Activated T-cell treated with anti-CD3 and anti-CD28 coated beads, Interleukin-2, amount 50 U/mL, for 4 hours (primary cell): ENCODE data around the gene H19. TPM values are rescaled to one million over a fixed set of nuclear protein-coding genes. Genes with fewer than 3 reads are reported as not detected.

Source experiments
- ATAC-seq, 2 donors: fragments of 200-7000 bp; cut with Tn5 transposase; one replicate each; pipeline ENCODE4 v1.10.0; 2021
- DNase-seq: peaks from one replicate; pipeline ENCODE4 v3.0.0-alpha.2; 2020
- H3K27me3 Mint-ChIP-seq: one replicate; pipeline ENCODE4 v1.8.0; 2021; ENCODE audit warnings: low read depth, mixed read lengths
- H3K36me3 Mint-ChIP-seq: one replicate; pipeline ENCODE4 v1.8.0; 2022; ENCODE audit warnings: mixed read lengths; ENCODE audit not compliant: insufficient read depth
- H3K4me1 Mint-ChIP-seq: one replicate; pipeline ENCODE4 v1.8.0; 2021; ENCODE audit warnings: low read depth, mixed read lengths
- H3K4me3 Mint-ChIP-seq: one replicate; pipeline ENCODE4 v1.8.0; 2021; ENCODE audit warnings: mild to moderate bottlenecking, moderate library complexity, mixed read lengths
- H3K9me3 Mint-ChIP-seq: one replicate; pipeline ENCODE4 v1.8.0; 2021; ENCODE audit warnings: mixed read lengths
- total RNA-seq, 3 donors: library from RNA; stranded (reverse); gene quantifications; one replicate each; pipeline ENCODE4 v1.2.1, GENCODE V29; 2021

H19 gene
- total RNA-seq, 3 donors from 2014 or later = 0.54 to 1.5 (median 0.79) TPM

DNA sequence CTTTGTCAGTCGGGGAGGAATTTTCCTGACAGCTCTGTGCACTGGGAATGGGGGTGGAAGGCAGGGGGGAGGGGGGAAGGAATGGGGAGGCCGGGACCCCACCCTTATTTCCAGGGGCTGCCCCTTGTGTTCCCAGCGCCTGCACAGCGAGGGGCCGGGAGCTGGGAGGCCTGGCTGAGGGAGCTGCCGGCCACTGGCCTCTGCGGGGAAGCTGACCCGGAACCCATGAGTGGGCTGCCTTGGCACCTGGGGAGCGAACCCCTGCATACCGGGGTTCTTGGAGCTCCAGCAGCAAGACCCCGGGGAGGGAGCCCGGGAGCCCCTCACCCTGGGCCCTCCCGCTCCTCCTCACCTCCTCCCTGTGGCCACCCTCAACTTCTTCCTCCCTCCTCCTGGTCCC, 3.5 kb downstream of the H19 start:
- DNase-seq (no peak), ATAC-seq (no peak)
- no peaks in the 10 kb centered on the region for H3K27me3 Mint-ChIP-seq
- no peaks in the 10 kb centered on the region for H3K4me1 Mint-ChIP-seq
- H3K4me3 Mint-ChIP-seq = no peak overlapping the region
- H3K9me3 Mint-ChIP-seq = no peaks in the 10 kb centered on the region
- H3K36me3 Mint-ChIP-seq = no peaks in the 10 kb centered on the region

- Mint-ChIP-seq H3K4me3 (no peak overlapping the region), H3K27me3 (no peaks in the 10 kb centered on the region), H3K9me3 (no peaks in the 10 kb centered on the region), H3K4me1 (no peaks in the 10 kb centered on the region), H3K36me3 (no peaks in the 10 kb centered on the region)
- no peak for ATAC-seq
- no peak for DNase-seq
Observed at GRCh38 chr11:1992111-1992510, 5.5 kb downstream of the H19 start.

GRCh38 chr11:1990872-1991578, 6.6 kb downstream of the H19 start:
- no peaks in the 10 kb centered on the region for H3K9me3 Mint-ChIP-seq
- no peaks in the 10 kb centered on the region for H3K36me3 Mint-ChIP-seq
- ATAC-seq (no peak), DNase-seq (no peak)
- no peaks in the 10 kb centered on the region for H3K4me1 Mint-ChIP-seq
- H3K4me3 Mint-ChIP-seq = no peak overlapping the region
- H3K27me3 Mint-ChIP-seq = no peaks in the 10 kb centered on the region

- Mint-ChIP-seq H3K9me3 (no peaks in the 10 kb centered on the region), H3K4me1 (no peaks in the 10 kb centered on the region), H3K4me3 (no peak overlapping the region), H3K36me3 (no peaks in the 10 kb centered on the region), H3K27me3 (no peaks in the 10 kb centered on the region)
- DNase-seq (no peak), ATAC-seq (no peak)
Observed at GRCh38 chr11:1989953-1990352, 7.7 kb downstream of the H19 start.

DNA sequence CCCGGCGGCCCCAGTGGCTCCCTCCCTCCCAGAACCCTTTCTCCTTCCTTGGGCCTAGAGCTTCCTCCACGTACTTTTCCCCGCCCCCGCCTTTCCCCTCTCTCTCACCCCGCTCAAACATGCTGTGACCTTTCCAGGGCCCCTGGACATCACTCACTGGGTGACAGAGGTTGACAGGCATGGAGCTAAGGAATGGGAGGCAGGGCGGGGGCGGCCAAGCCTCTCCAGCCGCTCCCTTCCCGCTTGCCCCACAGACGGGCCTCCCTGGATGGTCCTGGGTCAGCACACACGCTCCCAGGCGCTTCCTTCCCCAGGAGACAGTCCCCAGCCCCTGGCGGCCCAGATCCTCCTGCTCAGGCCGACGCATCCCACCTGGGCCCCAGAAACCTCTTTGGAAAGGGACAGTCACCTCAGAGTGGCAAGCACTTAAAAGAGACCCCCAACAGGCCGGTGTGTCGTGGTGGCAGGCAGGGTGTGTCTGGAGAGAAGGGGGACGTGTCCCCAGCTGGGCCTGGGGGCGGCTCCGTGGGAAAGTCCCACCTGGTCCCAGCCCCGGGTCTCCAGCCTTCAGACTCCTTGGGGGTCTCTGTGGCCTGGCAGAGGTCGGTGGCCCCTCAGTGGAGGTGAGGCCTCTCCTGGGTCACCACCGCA, 8.8 kb downstream of the H19 start:
- H3K4me1 Mint-ChIP-seq = no peaks in the 10 kb centered on the region
- ATAC-seq (no peak), DNase-seq (no peak)
- H3K27me3 Mint-ChIP-seq = no peaks in the 10 kb centered on the region
- H3K36me3 Mint-ChIP-seq = no peaks in the 10 kb centered on the region
- H3K9me3 Mint-ChIP-seq = no peaks in the 10 kb centered on the region
- no peak overlapping the region for H3K4me3 Mint-ChIP-seq

GRCh38 chr11:1988174-1988573, 9.5 kb downstream of the H19 start:
- no peaks in the 10 kb centered on the region for H3K9me3 Mint-ChIP-seq
- H3K4me3 Mint-ChIP-seq = no peak overlapping the region
- DNase-seq (no peak), ATAC-seq (no peak)
- no peaks in the 10 kb centered on the region for H3K36me3 Mint-ChIP-seq
- H3K27me3 Mint-ChIP-seq = no peaks in the 10 kb centered on the region
- no peaks in the 10 kb centered on the region for H3K4me1 Mint-ChIP-seq

- DNase-seq = no peak
Observed at GRCh38 chr11:1987024-1987423, 10.6 kb downstream of the H19 start.

DNA sequence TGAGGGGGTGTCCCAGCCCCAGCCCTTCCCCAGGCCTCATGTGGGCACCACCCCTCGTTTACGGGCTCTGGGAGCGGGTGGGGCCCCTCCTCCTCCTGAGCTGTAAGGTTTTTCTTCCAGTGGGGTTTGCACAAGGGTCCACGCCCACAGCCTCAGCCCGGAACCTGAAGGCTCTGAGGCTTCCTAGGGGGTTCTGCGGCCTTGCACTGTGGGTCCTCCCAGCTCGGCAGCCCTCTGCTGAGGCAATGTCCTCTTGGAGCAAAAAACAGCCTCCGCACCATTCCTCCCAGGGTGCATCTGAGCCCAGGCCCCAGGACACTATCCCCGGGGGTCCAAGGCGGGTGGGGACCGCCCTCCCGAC, 14.1 kb downstream of the H19 start:
- H3K9me3 Mint-ChIP-seq = no peaks in the 10 kb centered on the region
- H3K4me1 Mint-ChIP-seq = no peaks in the 10 kb centered on the region
- ATAC-seq (no peak), DNase-seq (no peak)
- no peak overlapping the region for H3K4me3 Mint-ChIP-seq
- no peaks in the 10 kb centered on the region for H3K36me3 Mint-ChIP-seq
- no peaks in the 10 kb centered on the region for H3K27me3 Mint-ChIP-seq

More at GRCh38 chr11:1987024-1987423, 10.6 kb downstream of the H19 start:
- no peak for ATAC-seq
- no peaks in the 10 kb centered on the region for H3K27me3 Mint-ChIP-seq
- H3K4me3 Mint-ChIP-seq = no peak overlapping the region
- no peaks in the 10 kb centered on the region for H3K4me1 Mint-ChIP-seq
- H3K36me3 Mint-ChIP-seq = no peaks in the 10 kb centered on the region
- no peaks in the 10 kb centered on the region for H3K9me3 Mint-ChIP-seq

GRCh38 chr11:1982873-1983600, 14.6 kb downstream of the H19 start:
- Mint-ChIP-seq H3K9me3 (no peaks in the 10 kb centered on the region), H3K4me3 (no peak overlapping the region), H3K36me3 (no peaks in the 10 kb centered on the region), H3K4me1 (no peaks in the 10 kb centered on the region), H3K27me3 (no peaks in the 10 kb centered on the region)
- DNase-seq (no peak), ATAC-seq (no peak)

- Mint-ChIP-seq H3K36me3 (no peaks in the 10 kb centered on the region), H3K9me3 (no peaks in the 10 kb centered on the region), H3K27me3 (no peaks in the 10 kb centered on the region), H3K4me1 (no peaks in the 10 kb centered on the region), H3K4me3 (no peak overlapping the region)
- ATAC-seq (no peak), DNase-seq (no peak)
Observed at GRCh38 chr11:1979607-1980006, 18.0 kb downstream of the H19 start.

DNA sequence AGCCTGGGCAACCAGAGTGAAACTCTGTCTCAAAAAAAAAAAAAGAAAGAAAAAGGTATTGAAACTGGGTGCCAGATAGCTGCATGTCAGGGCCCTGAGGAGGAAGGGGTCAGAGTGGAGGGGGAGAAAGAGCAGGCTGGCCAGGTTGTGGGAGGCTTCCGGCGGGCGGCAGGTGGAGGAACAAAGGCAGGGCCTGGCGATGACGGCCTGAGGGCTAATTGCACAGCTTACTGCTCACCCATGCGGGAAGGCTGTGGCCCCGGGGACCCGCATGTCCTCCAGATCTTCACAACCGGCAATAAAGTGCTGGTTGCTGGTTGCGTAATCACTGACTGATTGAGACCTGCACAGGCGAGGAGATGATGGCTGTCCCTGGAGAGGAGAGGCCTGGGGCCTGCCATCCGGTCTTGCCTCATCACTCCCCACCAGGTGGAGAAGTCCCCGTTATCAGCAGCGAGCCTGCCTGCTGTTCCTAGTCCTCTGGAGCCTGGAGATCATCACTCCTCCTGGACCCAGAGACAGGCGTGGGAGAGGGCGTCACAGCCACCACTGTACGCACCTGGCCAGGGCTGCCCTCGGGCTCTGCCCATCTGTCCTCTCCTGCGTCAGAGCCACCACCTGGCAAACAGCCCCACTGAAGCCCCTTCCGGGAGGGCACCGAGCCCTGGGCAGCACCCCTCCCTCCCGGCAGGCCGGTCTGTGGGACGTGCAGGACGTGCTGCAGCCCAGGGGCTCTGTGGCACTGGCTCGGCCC, 18.7 kb downstream of the H19 start:
- Mint-ChIP-seq H3K9me3 (no peaks in the 10 kb centered on the region), H3K4me3 (no peak overlapping the region), H3K36me3 (no peaks in the 10 kb centered on the region), H3K4me1 (no peaks in the 10 kb centered on the region), H3K27me3 (no peaks in the 10 kb centered on the region)
- no peak for DNase-seq
- ATAC-seq = no peak

DNA sequence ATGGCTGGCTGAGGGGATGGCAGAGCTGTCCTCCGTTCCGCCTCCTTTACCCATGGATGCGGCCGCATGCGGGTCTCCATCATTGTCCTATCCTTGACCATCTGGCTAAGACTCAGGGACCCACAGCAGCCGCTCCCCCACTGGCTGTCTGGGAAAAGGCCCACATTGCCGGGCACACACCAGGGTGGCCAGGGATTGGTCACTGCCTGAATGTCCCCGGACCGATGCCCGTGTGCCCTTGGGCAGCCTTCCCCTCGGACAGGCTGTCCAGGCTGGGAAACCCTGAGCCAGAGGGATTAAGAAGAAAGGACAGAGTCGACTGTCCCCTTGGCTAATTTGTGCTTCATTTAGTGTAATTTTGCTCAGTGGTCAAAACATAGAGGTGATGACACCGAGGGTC, 22.5 kb downstream of the H19 start:
- H3K36me3 Mint-ChIP-seq = no peaks in the 10 kb centered on the region
- H3K4me1 Mint-ChIP-seq = no peaks in the 10 kb centered on the region
- H3K9me3 Mint-ChIP-seq = no peaks in the 10 kb centered on the region

DNA sequence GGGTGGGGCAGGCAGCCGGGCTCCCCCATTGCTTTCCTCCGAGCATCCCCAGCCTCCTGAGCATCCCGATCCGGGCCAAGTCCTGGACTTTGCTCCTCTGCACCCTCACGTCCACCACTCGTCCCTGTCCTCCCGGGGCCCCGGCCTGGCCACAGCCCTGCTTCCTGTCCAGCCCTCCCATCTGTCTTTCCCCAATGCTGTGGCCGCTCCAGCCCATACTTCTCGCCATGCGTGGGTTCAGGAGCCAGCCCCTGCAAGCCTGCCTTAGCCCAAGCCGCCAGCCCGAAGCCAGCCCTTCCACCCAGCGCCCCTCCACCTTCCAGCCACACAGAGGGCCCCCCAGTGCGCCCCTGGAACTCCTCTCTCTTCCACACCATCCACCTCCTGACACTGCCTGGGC, 26.7 kb downstream of the H19 start:
- no peak for ATAC-seq
- H3K9me3 Mint-ChIP-seq = no peaks in the 10 kb centered on the region
- no peak overlapping the region for H3K4me3 Mint-ChIP-seq
- no peaks in the 10 kb centered on the region for H3K36me3 Mint-ChIP-seq
- no peaks in the 10 kb centered on the region for H3K27me3 Mint-ChIP-seq
- DNase-seq = no peak
- H3K4me1 Mint-ChIP-seq = no peaks in the 10 kb centered on the region

More for the DNA sequence above, 22.5 kb downstream of the H19 start:
- DNase-seq (no peak), ATAC-seq (no peak)
- Mint-ChIP-seq H3K27me3 (no peaks in the 10 kb centered on the region), H3K4me3 (no peak overlapping the region)

- H3K9me3 Mint-ChIP-seq = no peaks in the 10 kb centered on the region
- no peak for DNase-seq
- H3K27me3 Mint-ChIP-seq = no peaks in the 10 kb centered on the region
- H3K4me3 Mint-ChIP-seq = no peak overlapping the region
- ATAC-seq = no peak
- no peaks in the 10 kb centered on the region for H3K36me3 Mint-ChIP-seq
- H3K4me1 Mint-ChIP-seq = no peaks in the 10 kb centered on the region
Observed at GRCh38 chr11:1969776-1970175, 27.9 kb downstream of the H19 start.
